Measurements from ENCODE around the gene TARBP1.

- TF ChIP-seq POLR2A (IDR thresholded peaks at IDR 0.05; ENCODE audit: low read depth, low read length) (no peak), TAF1 (IDR thresholded peaks at IDR 0.05; ENCODE audit: borderline replicate concordance, low read depth, low read length) (no peak)
Observed at GRCh38 chr1:234503193-234504050, 24.4 kb upstream of the TARBP1 start.

All from GM12892 (cell line).